Neuronal stem cell (in vitro differentiated cells): ENCODE measurements around the gene GLMN.

Experiments used
- DNase-seq: peaks from one replicate; pipeline ENCODE4 v3.0.0-alpha.2; 2013; ENCODE audit warnings: low spot score
- H2AFZ ChIP-seq: one replicate; pipeline ENCODE4 v1.6.1; 2013; ENCODE audit warnings: mild to moderate bottlenecking, low read length, inconsistent platforms
- H2AK5ac ChIP-seq: 2 replicates; pipeline ENCODE4 v1.6.1; 2013; ENCODE audit warnings: low read depth, mild to moderate bottlenecking, inconsistent platforms, low read length, moderate library complexity, mixed read lengths
- H2BK120ac ChIP-seq: 2 replicates; pipeline ENCODE4 v1.6.1; 2013; ENCODE audit warnings: low read depth, mild to moderate bottlenecking, inconsistent platforms, low read length, moderate library complexity, mixed read lengths
- H2BK12ac ChIP-seq: one replicate; pipeline ENCODE4 v1.6.1; 2013; ENCODE audit warnings: low read length, inconsistent platforms
- H2BK15ac ChIP-seq: 2 replicates; pipeline ENCODE4 v1.6.1; 2013; ENCODE audit warnings: mild to moderate bottlenecking, low read length, inconsistent platforms, mixed read lengths
- H2BK5ac ChIP-seq: one replicate; pipeline ENCODE4 v1.6.1; 2013; ENCODE audit warnings: inconsistent platforms, mild to moderate bottlenecking, low read length, moderate library complexity
- H3K14ac ChIP-seq: one replicate; pipeline ENCODE4 v1.6.1; 2013; ENCODE audit warnings: low read length, inconsistent platforms
- H3K18ac ChIP-seq: 2 replicates; pipeline ENCODE4 v1.6.1; 2013; ENCODE audit warnings: low read length, inconsistent platforms
- H3K23ac ChIP-seq: 2 replicates; pipeline ENCODE4 v1.6.1; 2013; ENCODE audit warnings: low read depth, mild to moderate bottlenecking, mixed read lengths, low read length, inconsistent platforms; ENCODE audit not compliant: poor library complexity
- H3K27ac ChIP-seq: replicated peaks from 3 replicates; pipeline ENCODE4 v1.5.1; 2013; ENCODE audit warnings: low read length, inconsistent platforms
- H3K27me3 ChIP-seq, 3 experiments: 2 replicates each; pipeline ENCODE4 v1.6.1; 2013; ENCODE audit warnings: low read length in 3 of 3, mild to moderate bottlenecking in 2 of 3, inconsistent platforms in 1 of 3, low read depth in 1 of 3, mixed read lengths in 1 of 3, moderate library complexity in 1 of 3; ENCODE audit not compliant: control insufficient read depth in 3 of 3, insufficient read depth in 3 of 3
- H3K36me3 ChIP-seq, 2 donors: replicated peaks in 1 of 2; 2 replicates each; pipeline ENCODE4 v1.6.1; 2013; ENCODE audit warnings: low read length in 2 of 2; ENCODE audit not compliant: control insufficient read depth in 2 of 2, insufficient read depth in 2 of 2
- H3K4ac ChIP-seq: 2 replicates; pipeline ENCODE4 v1.6.1; 2013; ENCODE audit warnings: inconsistent platforms, mild to moderate bottlenecking, low read length, moderate library complexity
- H3K4me1 ChIP-seq, 2 donors: 1 replicate in 1 of 2; 2 replicates in 1 of 2; pipeline ENCODE4 v1.6.1; 2013; ENCODE audit warnings: low read length in 2 of 2, low read depth in 1 of 2; ENCODE audit not compliant: control insufficient read depth in 2 of 2, insufficient read depth in 1 of 2
- H3K4me2 ChIP-seq: one replicate; pipeline ENCODE4 v1.6.1; 2013; ENCODE audit warnings: mild to moderate bottlenecking, low read length, inconsistent platforms; ENCODE audit not compliant: insufficient read depth, poor library complexity, severe bottlenecking
- H3K4me3 ChIP-seq, 2 donors: 2 replicates each; pipeline ENCODE4 v1.5.1; 2013; ENCODE audit warnings: low read length in 2 of 2, mild to moderate bottlenecking in 2 of 2, inconsistent platforms in 1 of 2, moderate library complexity in 1 of 2
- H3K79me1 ChIP-seq: one replicate; pipeline ENCODE4 v1.6.1; 2013; ENCODE audit warnings: low read depth, mild to moderate bottlenecking, inconsistent platforms, low read length, moderate library complexity
- H3K9ac ChIP-seq: one replicate; pipeline ENCODE4 v1.6.1; 2013; ENCODE audit warnings: mild to moderate bottlenecking, low read depth, low read length, inconsistent platforms; ENCODE audit not compliant: poor library complexity
- H3K9me3 ChIP-seq, 2 donors: replicated peaks in 1 of 2; 2 replicates each; pipeline versions ENCODE3 to v1.6.1; 2013; ENCODE audit warnings: low read length in 2 of 2, mild to moderate bottlenecking in 2 of 2, inconsistent platforms in 1 of 2, low read depth in 1 of 2, mixed read lengths in 1 of 2, moderate library complexity in 1 of 2; ENCODE audit not compliant: control insufficient read depth in 2 of 2, insufficient read depth in 1 of 2
- H4K8ac ChIP-seq: one replicate; pipeline ENCODE4 v1.6.1; 2013; ENCODE audit warnings: low read depth, mild to moderate bottlenecking, inconsistent platforms, low read length, moderate library complexity
- H4K91ac ChIP-seq: one replicate; pipeline ENCODE4 v1.6.1; 2013; ENCODE audit warnings: low read length, low read depth, mild to moderate bottlenecking, inconsistent platforms; ENCODE audit not compliant: poor library complexity
- WGBS, 2 donors: extraction: QIAGEN DNeasy Blood & Tissue Kit; methylation state at CpG; one replicate each; pipeline ENCODE4 v1.1.7; 2013; ENCODE audit warnings: missing lambda C conversion rate in 2 of 2, mixed read lengths in 1 of 2; ENCODE audit not compliant: insufficient read length in 2 of 2, insufficient replicate concordance in 1 of 2; ENCODE audit errors: extremely low coverage in 2 of 2; 5-methylcytosine and 5-hydroxymethylcytosine counted together

GLMN gene

GRCh38 chr1:92277105-92277723 lies 21.6 kb downstream of the GLMN start:
- Histone ChIP-seq H2BK5ac (no peak overlapping the region), H3K27ac (no peak overlapping the region), H2BK120ac (no peak overlapping the region), H2AFZ (no peak overlapping the region), H3K14ac (no peak overlapping the region), H3K9me3 (peaks cover 0 to 2% of the 10 kb centered on the region in 2 donors), H4K8ac (no peak overlapping the region), H3K4me1 (no peaks in the 10 kb centered on the region), H3K79me1 (no peaks in the 10 kb centered on the region), H3K4ac (no peak overlapping the region), H3K18ac (no peak overlapping the region), H3K9ac (no peak overlapping the region), H4K91ac (no peak overlapping the region), H3K36me3 (peaks cover 5 to 88% of the 10 kb centered on the region in 2 donors), H3K27me3 (peaks cover 0 to 2% (median 0%) of the 10 kb centered on the region in 3 experiments), H3K4me2 (no peak overlapping the region), H2BK12ac (no peak overlapping the region), H2AK5ac (no peak overlapping the region), H3K4me3 (no peak overlapping the region), H3K23ac (no peak overlapping the region), H2BK15ac (no peak overlapping the region)
- no peak for DNase-seq
- no CpG with 5 or more reads among the region's 4 CpGs for WGBS, 2 donors

DNA sequence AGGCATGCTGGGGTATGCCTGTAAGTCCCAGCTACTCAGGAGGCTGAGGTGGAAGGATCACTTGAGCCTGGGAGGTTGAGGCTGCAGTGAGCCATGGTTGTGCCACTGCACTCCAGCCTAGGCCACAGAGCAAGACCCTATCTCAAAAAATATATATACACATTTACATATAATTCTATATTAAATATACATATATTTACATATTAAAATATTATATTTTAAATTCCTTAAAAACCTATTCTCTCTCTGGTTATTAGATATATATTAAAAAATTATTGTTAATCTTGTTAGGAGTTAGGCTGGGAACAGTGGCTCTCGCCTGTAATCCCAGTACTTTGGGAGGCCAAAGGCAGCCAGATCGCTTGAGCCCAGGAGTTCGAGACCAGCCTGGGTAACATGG lies 22.7 kb downstream of the GLMN start:
- H3K9me3 ChIP-seq, result peaks cover 0 to 2% of the 10 kb centered on the region in 2 donors
- H3K14ac ChIP-seq, result no peak overlapping the region
- no peak overlapping the region for H2AK5ac ChIP-seq
- WGBS, 2 donors, result no CpG with 5 or more reads among the region's 3 CpGs
- H2BK5ac ChIP-seq, result no peak overlapping the region
- no peak overlapping the region for H4K91ac ChIP-seq
- no peaks in the 10 kb centered on the region for H3K4me1 ChIP-seq
- no peak overlapping the region for H2BK120ac ChIP-seq
- H3K18ac ChIP-seq, result no peak overlapping the region
- H2BK15ac ChIP-seq, result no peak overlapping the region
- no peak overlapping the region for H2BK12ac ChIP-seq
- H3K4me3 ChIP-seq, result no peak overlapping the region
- H3K79me1 ChIP-seq, result no peaks in the 10 kb centered on the region
- H2AFZ ChIP-seq, result no peak overlapping the region
- H4K8ac ChIP-seq, result no peak overlapping the region
- H3K9ac ChIP-seq, result no peak overlapping the region
- H3K4ac ChIP-seq, result no peak overlapping the region
- no peak overlapping the region for H3K27ac ChIP-seq
- no peak for DNase-seq
- no peak overlapping the region for H3K4me2 ChIP-seq
- no peak overlapping the region for H3K23ac ChIP-seq
- peaks cover 0 to 2% (median 0%) of the 10 kb centered on the region in 3 experiments for H3K27me3 ChIP-seq
- H3K36me3 ChIP-seq, result peaks cover 5 to 95% of the 10 kb centered on the region in 2 donors

- Histone ChIP-seq H3K27me3 (peaks cover 0 to 2% (median 0%) of the 10 kb centered on the region in 3 experiments), H2BK5ac (no peak overlapping the region), H2BK12ac (no peak overlapping the region), H3K23ac (no peak overlapping the region), H2AFZ (no peak overlapping the region), H2AK5ac (no peak overlapping the region), H3K9me3 (peaks cover 0 to 2% of the 10 kb centered on the region in 2 donors), H3K79me1 (no peaks in the 10 kb centered on the region), H3K4me3 (no peak overlapping the region), H2BK15ac (no peak overlapping the region), H3K14ac (no peak overlapping the region), H3K9ac (no peak overlapping the region), H3K18ac (no peak overlapping the region), H4K91ac (no peak overlapping the region), H3K4me1 (no peaks in the 10 kb centered on the region), H4K8ac (no peak overlapping the region), H3K27ac (no peak overlapping the region), H3K36me3 (peaks cover 5 to 96% of the 10 kb centered on the region in 2 donors), H2BK120ac (no peak overlapping the region), H3K4ac (no peak overlapping the region), H3K4me2 (no peak overlapping the region)
- no CpG with 5 or more reads among the region's 1 CpG for WGBS, 2 donors
- DNase-seq, result no peak
Measured at GRCh38 chr1:92274939-92275338, 23.8 kb downstream of the GLMN start.

- H2AK5ac ChIP-seq, result no peak overlapping the region
- no CpG with 5 or more reads among the region's 1 CpG for WGBS, 2 donors
- no peak overlapping the region for H3K14ac ChIP-seq
- no peak overlapping the region for H4K8ac ChIP-seq
- H3K4me3 ChIP-seq, result no peak overlapping the region
- H3K4ac ChIP-seq, result no peak overlapping the region
- no peaks in the 10 kb centered on the region for H3K4me1 ChIP-seq
- no peak overlapping the region for H3K27ac ChIP-seq
- H2AFZ ChIP-seq, result no peak overlapping the region
- DNase-seq, result no peak
- H3K27me3 ChIP-seq, result peaks cover 0 to 2% (median 0%) of the 10 kb centered on the region in 3 experiments
- H3K79me1 ChIP-seq, result no peaks in the 10 kb centered on the region
- no peak overlapping the region for H2BK12ac ChIP-seq
- H3K9ac ChIP-seq, result no peak overlapping the region
- no peak overlapping the region for H3K18ac ChIP-seq
- H2BK5ac ChIP-seq, result no peak overlapping the region
- H3K4me2 ChIP-seq, result no peak overlapping the region
- no peak overlapping the region for H3K23ac ChIP-seq
- no peak overlapping the region for H2BK15ac ChIP-seq
- peaks cover 5 to 97% of the 10 kb centered on the region in 2 donors for H3K36me3 ChIP-seq
- H4K91ac ChIP-seq, result no peak overlapping the region
- no peak overlapping the region for H2BK120ac ChIP-seq
- H3K9me3 ChIP-seq, result peaks cover 0 to 2% of the 10 kb centered on the region in 2 donors
Measured at GRCh38 chr1:92273039-92273438, 25.7 kb downstream of the GLMN start.
